Activated T-cell treated with anti-CD3 and anti-CD28 coated beads, Interleukin-2, amount 50 U/mL, for 4 hours (primary cell): ENCODE results near the gene CFAP54. TPM values are rescaled to one million over a fixed set of nuclear protein-coding genes. Genes with fewer than 3 reads are reported as not detected.
"Not testable (repeated sequence)": the region's sequence is repeated elsewhere in the genome, so short reads cannot be mapped to it uniquely, and the experiment has no call there.

Experiments
- ATAC-seq, 2 donors: fragments of 200-7000 bp; cut with Tn5 transposase; one replicate each; pipeline ENCODE4 v1.10.0; 2021
- DNase-seq: peaks from one replicate; pipeline ENCODE4 v3.0.0-alpha.2; 2020
- H3K27me3 Mint-ChIP-seq: one replicate; pipeline ENCODE4 v1.8.0; 2021; ENCODE audit warnings: low read depth, mixed read lengths
- H3K36me3 Mint-ChIP-seq: one replicate; pipeline ENCODE4 v1.8.0; 2022; ENCODE audit warnings: mixed read lengths; ENCODE audit not compliant: insufficient read depth
- H3K4me1 Mint-ChIP-seq: one replicate; pipeline ENCODE4 v1.8.0; 2021; ENCODE audit warnings: low read depth, mixed read lengths
- H3K4me3 Mint-ChIP-seq: one replicate; pipeline ENCODE4 v1.8.0; 2021; ENCODE audit warnings: mild to moderate bottlenecking, moderate library complexity, mixed read lengths
- H3K9me3 Mint-ChIP-seq: one replicate; pipeline ENCODE4 v1.8.0; 2021; ENCODE audit warnings: mixed read lengths
- total RNA-seq, 3 donors: library from RNA; stranded (reverse); gene quantifications; one replicate each; pipeline ENCODE4 v1.2.1, GENCODE V29; 2021

Gene CFAP54
- total RNA-seq, 3 donors from 2014 or later = 0.15 to 0.32 (median 0.24) TPM

DNA sequence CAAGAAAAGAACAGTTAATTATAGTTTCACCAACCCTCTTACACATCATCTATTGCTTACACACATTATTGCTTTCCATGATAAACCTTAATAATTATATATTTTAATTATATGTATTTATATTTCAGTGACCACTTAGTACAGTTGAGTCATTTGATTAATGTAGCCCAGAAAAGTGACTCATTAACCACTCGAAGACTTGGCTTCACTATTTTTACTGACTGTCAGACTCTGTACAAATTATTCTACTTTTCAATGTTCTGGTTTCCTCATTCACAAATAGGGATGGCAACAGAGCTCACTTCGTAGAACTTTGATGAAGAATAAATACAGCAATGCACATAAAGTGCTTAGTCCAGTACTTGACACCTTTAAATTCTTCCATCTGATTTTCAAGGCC lies 98.3 kb downstream of the CFAP54 start:
- ATAC-seq (no peak), DNase-seq (no peak)
- H3K4me1 Mint-ChIP-seq = no peaks in the 10 kb centered on the region
- H3K9me3 Mint-ChIP-seq = no peaks in the 10 kb centered on the region
- H3K4me3 Mint-ChIP-seq = no peak overlapping the region
- H3K27me3 Mint-ChIP-seq = peaks cover 17% of the 10 kb centered on the region
- H3K36me3 Mint-ChIP-seq = no peaks in the 10 kb centered on the region

DNA sequence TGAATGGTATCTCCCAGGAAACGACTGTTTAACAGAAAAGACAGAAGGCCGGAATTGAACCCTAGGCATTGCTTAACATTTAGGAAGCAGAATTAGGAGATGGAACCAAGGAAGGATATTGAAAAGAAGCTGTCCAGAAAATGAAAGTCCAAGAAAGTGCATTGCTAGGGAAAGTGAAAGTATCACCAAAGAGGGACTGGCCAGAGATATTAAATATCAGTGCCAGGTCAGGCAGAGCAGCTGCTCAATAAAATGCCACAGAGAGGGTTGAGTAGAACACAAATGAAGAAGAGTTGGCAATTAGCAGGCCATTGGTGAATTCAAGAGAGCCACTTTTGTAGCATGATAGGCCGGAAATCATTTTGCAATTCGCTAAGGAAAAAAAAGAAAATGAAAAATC lies 101.6 kb downstream of the CFAP54 start:
- ATAC-seq (no peak), DNase-seq (no peak)
- Mint-ChIP-seq H3K4me3 (no peak overlapping the region), H3K36me3 (no peaks in the 10 kb centered on the region), H3K9me3 (no peaks in the 10 kb centered on the region), H3K27me3 (peaks cover 25% of the 10 kb centered on the region), H3K4me1 (no peaks in the 10 kb centered on the region)

DNA sequence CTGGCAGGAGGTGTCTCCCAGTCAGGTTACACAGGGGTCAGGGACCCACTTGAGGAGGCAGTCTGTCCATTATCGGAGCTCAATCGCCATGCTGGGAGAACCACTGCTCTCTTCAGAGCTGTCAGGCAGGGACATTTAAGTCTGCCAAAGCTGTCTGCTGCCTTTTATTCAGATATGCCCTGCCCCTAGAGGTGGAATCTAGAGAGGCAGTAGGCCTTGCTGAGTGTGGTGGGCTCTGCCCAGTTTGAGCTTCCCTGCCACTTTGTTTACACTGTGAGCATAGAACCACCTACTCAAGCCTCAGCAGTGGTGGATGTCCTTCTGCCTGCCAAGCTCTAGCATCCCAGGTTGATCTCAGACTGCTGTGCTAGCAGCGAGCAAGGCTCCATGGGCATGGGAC lies 115.0 kb downstream of the CFAP54 start:
- H3K9me3 Mint-ChIP-seq, H3K4me3 Mint-ChIP-seq, H3K36me3 Mint-ChIP-seq, H3K4me1 Mint-ChIP-seq, DNase-seq, ATAC-seq: not testable (repeated sequence)
- peaks cover 44% of the 10 kb centered on the region for H3K27me3 Mint-ChIP-seq

DNA sequence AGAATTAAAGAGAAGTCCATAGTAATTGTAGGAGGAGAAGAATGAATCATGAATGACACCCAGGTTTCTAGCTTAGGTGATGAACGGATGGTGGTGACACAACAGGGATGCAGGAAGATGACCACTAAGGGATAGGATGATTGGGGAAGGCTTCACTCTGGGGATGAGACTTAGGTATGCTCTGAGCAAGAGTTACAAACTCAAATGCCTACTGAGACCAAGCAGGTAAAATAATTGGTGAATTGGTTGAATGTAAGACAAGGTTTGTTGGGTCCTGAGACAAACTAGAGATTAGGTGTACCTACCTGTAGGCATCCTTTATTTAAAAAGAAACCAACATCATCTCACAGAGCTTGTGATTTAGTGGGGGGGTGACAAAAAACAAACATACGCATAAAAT lies 116.3 kb downstream of the CFAP54 start:
- Mint-ChIP-seq H3K27me3 (peaks cover 44% of the 10 kb centered on the region), H3K4me3 (no peak overlapping the region)
- no peak for ATAC-seq

GRCh38 chr12:96606134-96606533 lies 116.8 kb downstream of the CFAP54 start:
- peaks cover 4% of the 10 kb centered on the region for H3K9me3 Mint-ChIP-seq
- no peaks in the 10 kb centered on the region for H3K36me3 Mint-ChIP-seq
- H3K4me3 Mint-ChIP-seq = no peak overlapping the region
- H3K4me1 Mint-ChIP-seq = no peaks in the 10 kb centered on the region
- peaks cover 44% of the 10 kb centered on the region for H3K27me3 Mint-ChIP-seq
- DNase-seq (no peak), ATAC-seq (no peak)

More for the DNA sequence above, 116.3 kb downstream of the CFAP54 start:
- no peak for DNase-seq
- no peaks in the 10 kb centered on the region for H3K4me1 Mint-ChIP-seq
- no peaks in the 10 kb centered on the region for H3K36me3 Mint-ChIP-seq
- H3K9me3 Mint-ChIP-seq = peaks cover 4% of the 10 kb centered on the region

DNA sequence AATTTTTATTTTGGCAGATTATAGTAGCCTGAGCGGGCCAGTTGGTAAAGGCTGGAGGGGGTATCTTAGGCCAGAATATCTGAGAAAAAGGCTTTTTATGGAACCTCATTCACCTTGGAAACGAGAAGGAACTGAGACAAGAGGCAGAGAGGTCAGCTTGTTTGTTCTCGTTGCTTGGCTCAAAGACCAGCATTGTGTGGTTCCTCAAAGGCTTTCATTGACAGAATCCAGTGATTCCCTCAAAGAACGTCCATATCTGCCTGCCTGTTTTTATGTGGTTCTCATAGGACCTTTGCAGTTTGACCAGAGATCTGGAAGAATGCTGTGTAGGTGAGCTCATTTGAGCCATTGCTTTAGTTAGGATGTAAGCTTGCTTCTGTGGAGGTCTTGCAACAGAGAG lies 117.3 kb downstream of the CFAP54 start:
- H3K4me3 Mint-ChIP-seq = no peak overlapping the region
- H3K4me1 Mint-ChIP-seq = no peaks in the 10 kb centered on the region
- peaks cover 6% of the 10 kb centered on the region for H3K9me3 Mint-ChIP-seq
- H3K27me3 Mint-ChIP-seq = peaks cover 44% of the 10 kb centered on the region
- no peaks in the 10 kb centered on the region for H3K36me3 Mint-ChIP-seq
- ATAC-seq (no peak), DNase-seq (no peak)

DNA sequence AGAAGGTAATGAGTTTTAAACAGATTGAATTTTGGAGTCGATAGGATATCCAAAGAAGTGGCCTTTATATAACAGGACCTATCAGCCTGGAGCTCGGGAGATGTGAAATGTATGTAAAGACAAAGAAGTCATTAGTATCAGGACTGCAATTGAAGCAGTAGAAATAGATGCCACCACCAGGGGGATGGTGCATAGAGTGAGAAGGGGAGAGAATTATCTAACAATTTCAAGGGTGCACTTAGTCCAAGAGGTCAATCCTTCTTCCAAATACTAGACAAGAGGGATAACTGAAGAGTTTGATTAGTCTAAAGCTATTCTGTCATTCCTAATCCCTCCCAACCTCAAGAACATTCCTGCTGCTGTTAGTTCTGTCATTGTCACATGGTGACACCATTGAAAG lies 127.8 kb downstream of the CFAP54 start:
- DNase-seq = no peak
- Mint-ChIP-seq H3K4me1 (no peaks in the 10 kb centered on the region), H3K4me3 (no peak overlapping the region), H3K36me3 (no peaks in the 10 kb centered on the region), H3K27me3 (peaks cover 13% of the 10 kb centered on the region), H3K9me3 (no peaks in the 10 kb centered on the region)
- no peak for ATAC-seq

- Mint-ChIP-seq H3K4me3 (no peak overlapping the region), H3K4me1 (no peaks in the 10 kb centered on the region), H3K36me3 (no peaks in the 10 kb centered on the region), H3K27me3 (no peaks in the 10 kb centered on the region), H3K9me3 (no peaks in the 10 kb centered on the region)
- no peak for ATAC-seq
- DNase-seq = no peak
Measured at GRCh38 chr12:96623155-96623554, 133.8 kb downstream of the CFAP54 start.

DNA sequence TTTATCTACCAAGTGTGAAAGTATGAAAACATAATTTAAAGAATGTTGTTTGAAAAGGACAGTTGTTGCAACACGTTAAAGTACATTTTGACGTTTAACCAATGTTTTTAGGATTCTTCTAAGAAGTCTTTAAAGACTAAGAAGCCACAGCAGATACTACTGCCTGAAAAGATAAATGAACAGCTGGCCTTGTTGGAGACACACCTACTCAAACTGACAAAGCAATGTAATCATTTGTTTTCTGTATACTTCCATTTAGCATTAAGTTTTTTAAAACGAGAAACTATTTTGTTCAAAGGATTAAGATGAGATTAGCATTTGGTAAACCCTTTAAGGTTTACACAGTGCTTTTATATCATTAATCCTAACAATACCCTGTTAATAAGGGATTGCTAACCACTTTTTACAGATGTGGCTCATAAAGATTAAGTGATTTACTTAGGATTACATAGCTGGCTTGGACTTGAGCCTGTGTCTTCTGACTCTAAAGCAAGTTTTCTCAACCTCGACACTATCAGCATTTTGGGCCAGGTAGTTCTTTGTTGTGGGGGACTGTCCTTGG lies 134.4 kb downstream of the CFAP54 start:
- Mint-ChIP-seq H3K27me3 (no peaks in the 10 kb centered on the region), H3K36me3 (no peaks in the 10 kb centered on the region), H3K4me1 (no peaks in the 10 kb centered on the region), H3K4me3 (no peak overlapping the region), H3K9me3 (no peaks in the 10 kb centered on the region)
- ATAC-seq (no peak), DNase-seq (no peak)

DNA sequence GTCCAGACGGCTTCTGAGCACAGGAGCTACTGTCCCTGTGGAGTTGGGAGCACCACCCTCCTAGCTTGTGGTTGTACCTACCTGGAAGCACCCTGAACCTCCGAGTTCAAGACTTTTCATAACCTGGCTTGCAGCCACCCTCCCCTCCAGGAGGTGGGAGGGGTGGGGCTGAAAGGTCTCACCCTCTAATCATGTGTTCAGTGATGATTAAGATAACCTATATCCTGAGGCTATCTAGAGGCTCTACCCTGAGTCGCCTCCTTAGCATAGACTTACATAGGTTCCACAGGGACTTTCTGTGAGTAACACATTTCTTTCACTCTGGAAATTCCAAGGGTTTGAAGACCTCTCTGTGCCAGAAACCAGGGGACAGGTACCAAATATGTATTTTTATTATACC lies 146.5 kb downstream of the CFAP54 start:
- Mint-ChIP-seq H3K27me3 (peaks cover 23% of the 10 kb centered on the region), H3K36me3 (no peaks in the 10 kb centered on the region), H3K4me3 (no peak overlapping the region), H3K9me3 (no peaks in the 10 kb centered on the region), H3K4me1 (no peaks in the 10 kb centered on the region)
- ATAC-seq (no peak), DNase-seq (no peak)

GRCh38 chr12:96636895-96637294 lies 147.5 kb downstream of the CFAP54 start:
- H3K9me3 Mint-ChIP-seq = no peaks in the 10 kb centered on the region
- no peaks in the 10 kb centered on the region for H3K36me3 Mint-ChIP-seq
- ATAC-seq (no peak), DNase-seq (no peak)
- peaks cover 25% of the 10 kb centered on the region for H3K27me3 Mint-ChIP-seq
- H3K4me3 Mint-ChIP-seq = no peak overlapping the region
- H3K4me1 Mint-ChIP-seq = no peaks in the 10 kb centered on the region

DNA sequence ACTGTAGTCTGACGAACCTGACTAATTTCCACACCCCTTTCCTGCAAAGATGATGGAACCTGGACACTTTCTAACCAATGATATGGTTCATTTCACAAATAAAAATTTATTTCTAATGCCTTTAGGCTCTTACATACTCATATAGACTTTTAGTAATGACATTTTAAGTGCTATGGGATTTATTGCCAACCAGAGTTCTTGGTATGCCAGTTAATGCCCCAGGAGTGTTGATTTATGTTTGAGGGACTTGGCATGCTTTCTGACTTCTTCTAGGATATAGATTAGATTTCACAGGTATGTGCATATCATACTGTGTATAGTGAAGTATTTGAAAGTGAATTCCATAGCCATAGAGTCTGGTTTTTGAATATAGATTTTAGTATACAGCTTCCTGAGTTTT lies 159.5 kb downstream of the CFAP54 start:
- no peaks in the 10 kb centered on the region for H3K36me3 Mint-ChIP-seq
- no peak overlapping the region for H3K4me3 Mint-ChIP-seq
- peaks cover 5% of the 10 kb centered on the region for H3K9me3 Mint-ChIP-seq
- no peak for DNase-seq
- H3K4me1 Mint-ChIP-seq = no peaks in the 10 kb centered on the region
- no peak for ATAC-seq
- H3K27me3 Mint-ChIP-seq = peaks cover 13% of the 10 kb centered on the region

- no peak for DNase-seq
- no peak for ATAC-seq
- Mint-ChIP-seq H3K36me3 (no peaks in the 10 kb centered on the region), H3K9me3 (no peaks in the 10 kb centered on the region), H3K4me3 (no peak overlapping the region), H3K4me1 (no peaks in the 10 kb centered on the region), H3K27me3 (peaks cover 7% of the 10 kb centered on the region)
Measured at GRCh38 chr12:96652870-96653269, 163.5 kb downstream of the CFAP54 start.

GRCh38 chr12:96658075-96658474 lies 168.7 kb downstream of the CFAP54 start:
- Mint-ChIP-seq H3K9me3 (no peaks in the 10 kb centered on the region), H3K4me3 (no peak overlapping the region), H3K36me3 (no peaks in the 10 kb centered on the region), H3K4me1 (no peaks in the 10 kb centered on the region), H3K27me3 (peaks cover 2% of the 10 kb centered on the region)
- DNase-seq = no peak
- ATAC-seq = no peak

DNA sequence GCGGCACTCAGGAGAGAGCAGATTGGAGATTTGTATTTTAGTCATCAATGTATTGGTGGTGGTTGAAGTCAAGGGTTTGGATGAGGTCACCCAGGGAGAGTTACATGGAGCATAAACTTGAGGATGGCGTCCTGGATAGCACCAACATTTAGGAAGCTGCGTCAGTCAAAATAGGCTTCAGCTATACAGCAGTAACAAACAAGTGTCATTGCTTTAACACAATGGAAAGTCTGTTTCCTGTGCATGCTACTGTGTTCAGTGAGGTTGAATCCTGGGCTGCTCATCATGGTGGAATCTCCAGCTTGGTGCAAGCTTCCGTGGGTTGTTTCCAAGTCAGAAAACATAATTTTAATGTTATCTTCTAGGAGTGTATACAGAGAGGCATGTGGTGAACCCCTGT lies 180.4 kb downstream of the CFAP54 start:
- DNase-seq (no peak), ATAC-seq (no peak)
- Mint-ChIP-seq H3K9me3 (no peaks in the 10 kb centered on the region), H3K27me3 (peaks cover 2% of the 10 kb centered on the region), H3K36me3 (no peaks in the 10 kb centered on the region), H3K4me1 (no peaks in the 10 kb centered on the region), H3K4me3 (no peak overlapping the region)
